HG03575 (cell line): ENCODE measurements around the gene MAJIN.
"Not testable (repeated sequence)": the region's sequence is repeated elsewhere in the genome, so short reads cannot be mapped to it uniquely, and the experiment has no call there.

Experiments
- ATAC-seq: cut with Tn5 transposase; IDR thresholded peaks from one replicate; pipeline ENCODE4 v1.9.1; 2021; ENCODE audit not compliant: unreplicated experiment, insufficient number of reproducible peaks, low FRiP score; ENCODE audit errors: extremely low read depth

Gene MAJIN

DNA sequence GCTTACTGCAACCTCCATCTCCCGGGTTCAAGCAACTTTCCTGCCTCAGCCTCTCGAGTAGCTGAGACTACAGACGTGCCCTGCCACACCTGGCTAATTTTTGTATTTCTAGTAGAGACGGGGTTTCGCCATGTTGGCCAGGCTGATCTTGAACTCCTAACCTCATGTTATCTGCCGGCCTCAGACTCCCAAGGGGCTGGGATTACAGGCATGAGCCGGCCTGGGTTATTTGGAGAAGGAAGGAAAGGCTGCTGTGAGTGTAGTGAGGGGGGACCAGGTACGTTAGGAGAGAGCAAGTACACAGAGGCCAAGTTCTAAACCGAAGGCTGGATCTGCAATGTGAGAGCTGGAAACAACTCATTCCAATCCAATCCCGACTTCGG, 24.4 kb upstream of the MAJIN start:
- ATAC-seq, result no peak

DNA sequence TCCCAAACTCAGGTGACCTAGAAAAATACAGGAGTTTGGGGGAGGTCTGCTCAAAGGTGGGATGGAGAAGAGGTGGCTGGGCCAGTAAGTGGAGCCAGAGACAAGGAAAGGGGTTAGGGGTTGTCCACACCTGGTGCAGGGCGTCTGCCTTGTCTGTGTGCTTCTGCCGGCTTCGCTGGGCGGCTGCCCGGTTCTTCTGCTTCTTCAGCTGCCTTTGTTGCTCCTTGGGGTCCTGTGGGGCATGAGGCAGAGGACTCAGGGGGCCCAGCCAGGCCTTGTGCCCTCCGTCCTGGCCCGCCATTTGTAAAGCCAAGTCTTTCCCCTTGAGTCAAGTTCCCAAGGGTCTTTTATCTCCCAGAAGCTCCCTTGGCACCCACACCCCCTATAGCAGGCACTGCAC, 22.4 kb upstream of the MAJIN start:
- no peak for ATAC-seq

DNA sequence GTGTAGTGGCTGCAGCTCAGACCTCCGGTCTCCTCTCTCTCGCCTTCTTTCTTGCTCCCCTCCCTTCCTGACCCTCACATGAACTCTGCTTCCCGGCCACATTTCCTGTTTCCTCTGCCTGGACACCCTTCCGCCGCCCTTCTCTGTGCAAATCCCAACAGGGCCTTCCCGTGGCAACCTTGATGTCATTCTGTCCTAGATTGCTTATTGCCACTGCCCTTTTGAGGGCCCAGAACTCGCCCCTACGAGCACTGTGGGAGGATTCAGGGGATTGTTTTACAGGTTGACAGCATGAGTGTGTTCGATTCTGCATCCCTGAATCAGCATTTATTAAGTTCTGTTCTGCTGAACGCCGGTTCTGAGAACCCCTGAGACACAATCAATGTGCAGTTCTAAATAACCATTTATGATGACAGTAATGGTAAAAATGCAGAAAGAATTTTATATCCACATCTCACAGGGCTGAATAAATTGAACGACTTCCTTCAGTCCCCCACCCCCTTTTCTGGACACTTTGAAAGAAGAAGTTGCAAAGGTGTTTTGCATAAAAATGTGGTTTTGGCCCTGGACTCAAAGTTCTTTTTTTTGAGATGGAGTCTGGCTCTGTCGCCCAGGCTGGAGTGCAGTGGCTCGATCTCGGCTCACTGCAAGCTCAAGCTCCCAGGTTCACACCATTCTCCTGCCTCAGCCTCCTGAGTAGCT, 18.5 kb upstream of the MAJIN start:
- no peak for ATAC-seq

- no peak for ATAC-seq
Observed at GRCh38 chr11:64989416-64989815, 17.5 kb upstream of the MAJIN start.

- no peak for ATAC-seq
Observed at GRCh38 chr11:64987998-64988854, 16.3 kb upstream of the MAJIN start.

- ATAC-seq, result not testable (repeated sequence)
Observed at GRCh38 chr11:64983339-64983738, 11.4 kb upstream of the MAJIN start.

DNA sequence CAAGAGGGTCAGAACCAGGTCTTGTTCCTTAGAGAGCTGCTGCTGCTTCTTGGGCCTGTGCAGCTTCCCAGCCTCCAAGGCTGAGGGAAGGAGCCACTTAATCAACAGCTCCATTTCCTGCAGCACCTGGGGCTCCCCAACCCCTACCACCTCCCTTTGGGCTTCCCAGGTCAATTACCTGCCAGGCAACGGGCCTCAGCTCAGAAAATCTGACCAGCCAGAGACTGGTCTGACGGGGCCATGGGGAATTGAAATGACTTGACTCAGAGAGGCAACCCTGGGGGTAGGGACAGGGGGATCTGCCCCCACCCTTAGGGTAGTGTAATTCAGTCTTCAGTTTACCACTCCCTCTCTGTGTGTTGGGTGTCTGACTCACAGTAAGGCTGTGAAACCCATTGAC, 4.7 kb upstream of the MAJIN start:
- ATAC-seq, result no peak

- no peak for ATAC-seq
Observed at GRCh38 chr11:64974124-64974523, 2.2 kb upstream of the MAJIN start.

- ATAC-seq, result no peak
Observed at GRCh38 chr11:64970731-64971151, 1.2 kb downstream of the MAJIN start.

GRCh38 chr11:64969209-64969608, 2.7 kb downstream of the MAJIN start:
- ATAC-seq, result no peak

GRCh38 chr11:64967375-64967774, 4.5 kb downstream of the MAJIN start:
- ATAC-seq, result no peak

DNA sequence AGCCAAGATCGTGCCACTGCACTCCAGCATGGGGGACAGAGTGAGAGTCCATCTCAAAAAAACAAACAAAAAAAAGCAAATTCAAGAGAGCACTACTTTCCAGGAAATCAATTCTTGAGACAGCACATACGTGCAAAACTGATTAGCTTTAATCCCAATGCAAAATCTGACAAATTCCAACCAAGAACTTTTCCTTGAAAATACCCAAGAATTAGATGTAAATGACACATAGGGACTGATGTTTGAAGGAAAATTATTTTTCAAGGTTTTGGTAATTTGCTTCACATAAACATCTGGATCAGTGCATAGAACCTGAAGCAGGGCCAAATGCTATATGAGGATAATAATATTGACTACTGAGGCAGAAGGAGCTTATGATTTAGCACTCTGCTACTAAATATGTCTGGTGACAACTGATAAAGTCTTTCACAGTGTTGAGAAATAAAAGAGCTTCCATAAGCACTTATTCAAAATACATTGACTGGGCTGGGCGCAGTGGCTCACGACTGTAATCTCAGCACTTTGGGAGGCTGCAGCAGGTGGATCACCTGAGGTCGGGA, 8.8 kb downstream of the MAJIN start:
- ATAC-seq, result no peak

GRCh38 chr11:64960719-64961118, 11.2 kb downstream of the MAJIN start:
- ATAC-seq, result no peak

GRCh38 chr11:64959498-64959897, 12.4 kb downstream of the MAJIN start:
- no peak for ATAC-seq

GRCh38 chr11:64954201-64954600, 17.7 kb downstream of the MAJIN start:
- no peak for ATAC-seq

- no peak for ATAC-seq
Observed at GRCh38 chr11:64951529-64951928, 20.4 kb downstream of the MAJIN start.

DNA sequence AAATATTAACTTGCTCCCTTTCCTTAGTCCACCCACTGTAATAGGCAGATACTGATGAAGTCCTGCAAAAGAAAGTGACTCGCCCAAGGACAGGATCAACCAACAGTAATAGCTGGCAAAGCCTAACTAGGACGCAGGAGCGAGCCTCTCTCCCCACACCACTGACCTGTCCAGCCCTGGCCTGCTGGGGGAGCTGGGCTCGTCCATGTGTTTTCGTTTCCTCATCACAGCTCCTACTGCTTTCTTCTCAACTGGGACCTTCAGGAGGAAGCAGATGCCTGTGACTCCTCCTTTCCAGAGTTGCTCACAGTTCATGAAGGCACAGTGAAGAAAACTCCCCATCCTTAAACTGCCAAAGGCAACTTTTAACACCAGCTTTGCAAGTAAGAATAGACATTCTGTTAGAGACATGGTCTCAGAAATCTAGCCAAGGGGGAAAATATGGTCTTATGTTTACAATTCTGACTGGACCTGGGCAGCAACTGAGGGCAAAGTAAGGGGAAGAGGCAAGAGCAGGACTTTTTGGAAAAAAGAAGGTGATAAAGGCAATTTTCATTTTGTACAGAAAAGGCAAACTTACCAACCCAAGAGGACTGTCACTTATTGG, 24.6 kb downstream of the MAJIN start:
- ATAC-seq, result no peak

DNA sequence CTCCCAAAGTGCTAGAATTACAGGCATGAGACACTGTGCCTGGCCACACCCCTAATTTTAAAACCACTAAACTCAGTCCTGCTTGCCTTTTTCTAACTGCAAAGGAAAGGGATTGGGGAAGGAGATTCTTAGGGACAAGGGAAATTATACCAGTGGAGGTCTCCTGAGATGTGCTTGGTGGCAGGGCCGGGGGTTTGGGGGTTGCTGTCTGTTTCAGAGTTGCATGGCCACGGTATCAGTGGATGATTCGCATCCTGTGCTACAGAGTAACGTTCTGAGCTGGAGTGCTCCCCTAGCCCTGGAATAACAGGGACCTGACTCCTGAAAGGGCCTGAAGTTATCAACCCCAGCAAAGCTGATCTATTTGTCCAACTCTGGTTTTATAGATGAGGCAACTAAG, 35.4 kb downstream of the MAJIN start:
- ATAC-seq, result no peak

DNA sequence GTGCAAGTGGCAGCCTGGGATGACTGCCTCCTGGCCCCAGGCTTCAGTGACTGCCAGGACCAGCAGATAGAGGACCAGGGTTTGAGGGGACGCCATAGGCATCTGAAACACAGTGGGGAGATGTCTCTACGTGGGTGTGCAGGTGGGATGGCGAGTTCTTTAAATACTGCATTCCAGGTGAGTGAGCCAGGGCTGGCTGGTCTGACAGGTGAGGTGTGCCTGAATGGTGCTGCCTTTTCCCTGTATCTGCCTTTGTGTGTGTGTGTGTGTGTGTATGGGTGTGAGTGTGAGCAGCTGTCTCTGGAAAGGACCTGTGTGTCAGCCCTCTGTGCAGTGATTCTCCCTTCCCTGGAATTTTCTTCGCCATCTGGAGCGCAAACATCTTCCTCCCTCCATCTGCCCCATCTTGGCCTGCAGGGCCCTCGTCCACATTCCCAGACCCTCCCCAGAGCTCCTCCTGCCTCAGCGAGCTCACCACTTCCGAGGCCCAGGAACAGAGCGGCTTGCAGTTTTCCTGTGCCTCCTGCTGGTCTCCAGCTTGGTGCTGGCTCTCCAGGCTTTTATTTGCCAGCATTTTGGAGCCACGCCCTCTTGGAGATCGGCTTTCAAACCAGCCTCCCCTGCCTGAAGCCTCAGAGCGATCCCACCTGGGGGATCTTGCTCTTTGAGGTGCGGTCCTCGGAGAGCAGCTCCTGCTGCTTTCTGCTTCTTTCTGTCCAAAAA, 36.4 kb downstream of the MAJIN start, which contains the start of gene GPHA2:
GPHA2 (minus strand) TSS at position 535 of the 723 bp plus-strand sequence; CDS start at position 102, 433 bp downstream.
- no peak for ATAC-seq
